Peyer's patch (tissue), 4 donors: Measurements from ENCODE around the gene PARD3B.
"Not testable (repeated sequence)": the region's sequence is repeated elsewhere in the genome, so short reads cannot be mapped to it uniquely, and the experiment has no call there.

ENCODE experiments used
- CTCF ChIP-seq, 6 experiments: fragments of 450-650 bp in 4 of 6; fragments of 200-600 bp in 2 of 6; sonication (generic) in 1 of 6; IDR thresholded peaks; one replicate each; pipeline ENCODE4 v1.5.1; 2017 to 2019; ENCODE audit warnings: antibody characterized with exemption in 6 of 6, mild to moderate bottlenecking in 3 of 6, moderate library complexity in 1 of 6
- POLR2A ChIP-seq, 2 donors: fragments of 450-650 bp; IDR thresholded peaks; one replicate each; pipeline ENCODE4 v1.5.1; 2017; ENCODE audit warnings: antibody characterized with exemption in 2 of 2, mild to moderate bottlenecking in 2 of 2, moderate library complexity in 2 of 2

- not testable (repeated sequence) for TF ChIP-seq CTCF, POLR2A (IDR thresholded peaks at IDR 0.05)
Observed at GRCh38 chr2:205493528-205493927, 948.3 kb downstream of the PARD3B start.
